HUES64 (cell line): ENCODE measurements around the gene VWA3B.

ENCODE experiments used
- H3K27ac ChIP-seq: 2 replicates; pipeline ENCODE4 v1.7.0; 2013; ENCODE audit warnings: low read depth, low read length, inconsistent platforms
- H3K27me3 ChIP-seq: 2 replicates; pipeline ENCODE4 v1.6.1; 2013; ENCODE audit warnings: mild to moderate bottlenecking, low read length; ENCODE audit not compliant: insufficient read depth
- H3K36me3 ChIP-seq: 2 replicates; pipeline ENCODE4 v1.6.1; 2013; ENCODE audit warnings: mild to moderate bottlenecking, low read length; ENCODE audit not compliant: insufficient read depth
- H3K4me1 ChIP-seq: 2 replicates; pipeline ENCODE4 v1.6.1; 2013; ENCODE audit warnings: mild to moderate bottlenecking, low read length, moderate library complexity; ENCODE audit not compliant: insufficient read depth
- H3K4me3 ChIP-seq: 2 replicates; pipeline ENCODE4 v1.5.1; 2013; ENCODE audit warnings: mild to moderate bottlenecking, low read length, moderate library complexity
- H3K9ac ChIP-seq: 2 replicates; pipeline ENCODE4 v1.6.1; 2013; ENCODE audit warnings: mild to moderate bottlenecking, low read depth, low read length
- H3K9me3 ChIP-seq: 2 replicates; pipeline ENCODE4 v1.6.1; 2013; ENCODE audit warnings: low read depth, low read length; ENCODE audit not compliant: insufficient read depth
- WGBS: fragments of 150-250, 120-280 bp; methylation state at CpG from one replicate; pipeline ENCODE4 v1.1.7; 2013; ENCODE audit warnings: missing lambda C conversion rate; 5-methylcytosine and 5-hydroxymethylcytosine counted together

The VWA3B gene

DNA sequence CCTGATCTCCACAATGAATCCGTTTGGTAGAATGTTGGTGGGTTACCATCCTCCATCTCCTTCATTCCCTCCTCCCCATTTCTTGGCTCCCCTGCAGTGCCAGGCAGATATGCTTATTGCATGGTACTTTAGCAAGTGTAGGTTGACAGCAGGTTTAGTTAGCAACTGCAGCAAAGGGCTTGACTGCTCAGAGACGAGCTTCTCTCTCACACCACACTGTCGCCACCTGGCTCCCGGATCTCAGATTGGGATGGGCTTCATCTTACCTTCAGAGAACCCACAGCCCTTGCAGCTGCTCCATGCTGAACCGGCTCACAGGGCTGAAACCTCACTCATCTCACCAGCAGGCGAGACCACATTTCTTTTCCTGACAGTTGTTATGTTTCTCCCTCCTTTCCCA lies 88.8 kb downstream of the VWA3B start:
- Histone ChIP-seq H3K9me3 (no peaks in the 10 kb centered on the region), H3K27me3 (no peaks in the 10 kb centered on the region), H3K9ac (no peak overlapping the region), H3K36me3 (no peaks in the 10 kb centered on the region), H3K27ac (no peak overlapping the region), H3K4me3 (no peak overlapping the region), H3K4me1 (peaks cover 13% of the 10 kb centered on the region)
- WGBS: 48% methylated on average over 6 of the region's 6 CpGs

DNA sequence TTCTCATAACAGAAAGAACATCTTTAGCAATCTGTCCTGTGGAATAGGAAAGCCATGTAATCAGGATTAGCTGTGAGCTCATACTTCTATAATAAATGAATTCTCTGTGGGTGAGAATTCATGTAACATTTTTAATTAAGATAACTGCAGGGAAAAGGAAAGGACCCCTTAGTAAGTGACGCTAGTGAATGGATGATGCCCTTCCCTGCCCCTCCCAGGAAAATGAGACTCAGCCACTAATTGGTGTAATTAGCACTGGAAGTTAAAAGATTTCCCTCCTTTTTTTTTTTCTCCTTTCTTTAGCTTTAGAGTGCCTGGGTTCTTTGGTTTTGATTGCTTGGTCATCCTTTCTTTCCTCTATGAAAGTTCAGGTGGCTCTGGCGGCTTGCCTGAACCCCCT lies 90.3 kb downstream of the VWA3B start:
- 48% methylated on average over 2 of the region's 2 CpGs for WGBS
- H3K27ac ChIP-seq: no peak overlapping the region
- H3K36me3 ChIP-seq: no peaks in the 10 kb centered on the region
- H3K9ac ChIP-seq: no peak overlapping the region
- no peaks in the 10 kb centered on the region for H3K27me3 ChIP-seq
- H3K4me3 ChIP-seq: no peak overlapping the region
- H3K9me3 ChIP-seq: no peaks in the 10 kb centered on the region
- H3K4me1 ChIP-seq: peaks cover 13% of the 10 kb centered on the region

GRCh38 chr2:98177986-98178385 lies 91.0 kb downstream of the VWA3B start:
- Histone ChIP-seq H3K9ac (no peak overlapping the region), H3K9me3 (no peaks in the 10 kb centered on the region), H3K27ac (no peak overlapping the region), H3K4me3 (no peak overlapping the region), H3K36me3 (no peaks in the 10 kb centered on the region), H3K4me1 (peaks cover 13% of the 10 kb centered on the region), H3K27me3 (no peaks in the 10 kb centered on the region)
- 72% methylated on average over 6 of the region's 6 CpGs for WGBS

DNA sequence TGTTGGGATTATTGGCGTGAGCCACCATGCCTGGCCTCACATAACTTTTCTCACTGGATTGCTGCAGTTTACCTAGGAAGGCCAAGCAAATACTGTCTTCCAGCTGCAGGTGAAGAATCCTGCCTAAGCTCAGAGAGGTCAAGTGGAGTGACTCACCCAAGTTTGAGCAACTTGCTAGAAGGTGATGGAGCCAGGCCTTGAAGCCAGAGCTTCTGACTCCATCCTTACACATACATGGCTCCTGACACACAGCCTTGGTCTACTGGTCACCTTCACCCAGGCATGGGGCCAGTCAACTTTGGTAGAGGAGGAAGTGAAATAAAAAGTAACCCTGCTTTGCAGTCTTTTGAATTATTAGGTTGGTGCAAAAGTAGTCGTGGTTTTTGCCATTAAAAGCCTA lies 93.5 kb downstream of the VWA3B start:
- Histone ChIP-seq H3K36me3 (no peaks in the 10 kb centered on the region), H3K9me3 (no peaks in the 10 kb centered on the region), H3K27ac (no peak overlapping the region), H3K4me3 (no peak overlapping the region), H3K9ac (no peak overlapping the region), H3K27me3 (no peaks in the 10 kb centered on the region), H3K4me1 (peaks cover 13% of the 10 kb centered on the region)
- 93% methylated on average over 2 of the region's 2 CpGs for WGBS

DNA sequence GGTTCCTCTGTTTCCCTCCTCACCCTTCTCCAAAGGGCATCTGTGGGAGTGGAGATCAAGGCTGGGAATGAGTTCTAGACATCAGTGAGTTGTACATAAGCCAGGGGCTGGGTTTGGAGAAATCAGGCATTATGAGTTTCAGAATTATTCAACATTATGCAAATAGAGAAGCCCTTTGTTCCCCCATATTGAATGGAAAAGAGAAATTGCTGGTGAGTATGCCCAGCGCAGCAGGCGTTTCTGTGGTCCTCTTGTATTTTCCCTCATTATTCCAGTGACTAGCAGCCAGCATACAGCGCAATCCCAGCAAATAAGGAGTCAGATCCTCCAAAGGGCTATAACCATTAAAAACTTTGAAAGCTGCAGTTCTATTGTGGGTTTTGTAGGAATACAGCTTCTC lies 94.4 kb downstream of the VWA3B start:
- Histone ChIP-seq H3K27ac (no peak overlapping the region), H3K4me3 (no peak overlapping the region), H3K27me3 (no peaks in the 10 kb centered on the region), H3K4me1 (peaks cover 13% of the 10 kb centered on the region), H3K36me3 (no peaks in the 10 kb centered on the region), H3K9me3 (no peaks in the 10 kb centered on the region), H3K9ac (no peak overlapping the region)
- 92% methylated on average over 3 of the region's 3 CpGs for WGBS

DNA sequence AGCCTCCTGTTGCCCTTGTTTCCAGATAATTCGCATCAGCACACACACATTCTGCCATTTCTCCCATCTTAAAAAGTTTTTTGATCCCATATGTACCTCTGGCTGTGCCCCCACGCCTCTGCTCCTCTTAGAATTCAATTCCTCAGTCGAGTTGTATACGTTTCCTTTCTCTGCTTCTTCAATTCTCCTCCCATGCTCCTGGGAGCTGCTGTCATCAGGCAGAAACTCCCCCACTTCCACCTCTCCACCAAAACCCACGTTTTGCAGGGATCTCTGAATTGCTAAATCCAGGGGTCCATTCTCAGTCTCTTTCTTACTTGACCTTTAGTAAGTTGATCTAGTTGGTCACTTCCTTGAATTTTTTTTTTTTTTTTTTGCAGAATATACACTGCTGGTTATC lies 98.8 kb downstream of the VWA3B start:
- Histone ChIP-seq H3K4me3 (no peak overlapping the region), H3K9ac (no peak overlapping the region), H3K4me1 (no peaks in the 10 kb centered on the region), H3K36me3 (no peaks in the 10 kb centered on the region), H3K9me3 (no peaks in the 10 kb centered on the region), H3K27me3 (no peaks in the 10 kb centered on the region), H3K27ac (no peak overlapping the region)
- WGBS: 82% methylated on average over 5 of the region's 5 CpGs

- H3K9ac ChIP-seq: no peak overlapping the region
- 92% methylated on average over 9 of the region's 9 CpGs for WGBS
- H3K4me3 ChIP-seq: no peak overlapping the region
- H3K9me3 ChIP-seq: no peaks in the 10 kb centered on the region
- H3K27ac ChIP-seq: no peak overlapping the region
- H3K27me3 ChIP-seq: no peaks in the 10 kb centered on the region
- no peaks in the 10 kb centered on the region for H3K4me1 ChIP-seq
- H3K36me3 ChIP-seq: no peaks in the 10 kb centered on the region
Measured at GRCh38 chr2:98187194-98187593, 100.2 kb downstream of the VWA3B start.

DNA sequence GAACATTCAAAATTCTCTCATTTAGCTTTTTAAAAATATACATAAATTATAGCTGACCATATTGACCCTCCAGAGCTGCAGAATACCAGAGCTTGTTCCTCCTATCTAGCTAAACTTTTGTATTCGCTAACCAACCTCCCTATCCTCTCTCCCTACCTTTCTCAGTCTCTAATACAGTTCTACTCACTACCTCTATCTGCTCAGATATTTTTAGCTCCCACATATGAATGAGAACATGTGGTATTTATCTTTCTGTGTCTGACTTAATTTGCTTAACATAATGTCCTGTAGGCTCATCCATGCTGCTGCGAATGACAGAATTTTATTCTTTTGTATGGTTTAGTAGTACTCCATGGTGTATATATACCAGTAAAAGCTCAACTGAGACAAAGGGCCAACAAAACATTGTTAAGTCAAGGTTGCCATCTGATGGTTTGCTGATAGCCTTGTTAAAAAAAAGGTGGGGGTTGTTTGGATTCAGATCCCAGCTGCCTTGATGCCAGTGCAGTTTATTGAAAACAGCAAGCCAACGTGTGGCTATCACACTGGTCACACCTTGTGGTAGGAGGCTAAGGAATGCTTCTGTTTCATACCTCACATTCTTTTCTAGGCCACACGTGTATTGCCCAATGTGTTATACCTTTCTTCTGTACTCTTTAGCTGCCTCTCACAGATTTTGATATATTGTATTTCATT lies 101.5 kb downstream of the VWA3B start:
- H3K4me3 ChIP-seq: no peak overlapping the region
- H3K27ac ChIP-seq: no peak overlapping the region
- no peaks in the 10 kb centered on the region for H3K9me3 ChIP-seq
- 88% methylated on average over 4 of the region's 4 CpGs for WGBS
- no peaks in the 10 kb centered on the region for H3K36me3 ChIP-seq
- no peaks in the 10 kb centered on the region for H3K4me1 ChIP-seq
- H3K27me3 ChIP-seq: no peaks in the 10 kb centered on the region
- no peak overlapping the region for H3K9ac ChIP-seq

- Histone ChIP-seq H3K4me1 (no peaks in the 10 kb centered on the region), H3K9me3 (no peaks in the 10 kb centered on the region), H3K27ac (no peak overlapping the region), H3K36me3 (no peaks in the 10 kb centered on the region), H3K4me3 (no peak overlapping the region), H3K9ac (no peak overlapping the region), H3K27me3 (no peaks in the 10 kb centered on the region)
- 86% methylated on average over 5 of the region's 5 CpGs for WGBS
Measured at GRCh38 chr2:98191883-98192282, 104.9 kb downstream of the VWA3B start.

- Histone ChIP-seq H3K27ac (no peak overlapping the region), H3K36me3 (no peaks in the 10 kb centered on the region), H3K4me3 (no peak overlapping the region), H3K4me1 (no peaks in the 10 kb centered on the region), H3K27me3 (no peaks in the 10 kb centered on the region), H3K9ac (no peak overlapping the region), H3K9me3 (no peaks in the 10 kb centered on the region)
- 95% methylated on average over 1 of the region's 1 CpG for WGBS
Measured at GRCh38 chr2:98201576-98201975, 114.6 kb downstream of the VWA3B start.

DNA sequence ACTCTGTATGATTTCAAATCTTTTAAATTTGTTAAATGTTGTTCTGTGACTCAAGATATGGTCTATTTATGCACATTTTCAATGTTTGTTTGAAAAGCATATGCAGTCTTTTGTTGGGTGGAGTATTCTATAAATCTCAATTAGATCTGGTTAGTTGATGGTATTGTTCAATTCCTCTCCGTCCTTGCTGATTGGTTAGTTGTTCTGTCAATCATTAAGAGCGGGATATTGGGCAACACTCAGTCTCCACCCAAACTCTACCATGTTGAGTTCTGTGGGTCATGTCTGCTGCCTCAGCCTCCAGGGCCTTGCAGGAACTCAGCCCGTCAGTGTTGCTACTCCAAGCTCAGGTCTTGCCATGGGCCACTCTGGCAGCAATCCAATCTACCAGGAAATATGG lies 118.9 kb downstream of the VWA3B start:
- Histone ChIP-seq H3K27ac (no peak overlapping the region), H3K9me3 (no peaks in the 10 kb centered on the region), H3K9ac (no peak overlapping the region), H3K4me1 (no peaks in the 10 kb centered on the region), H3K4me3 (no peak overlapping the region), H3K36me3 (no peaks in the 10 kb centered on the region), H3K27me3 (no peaks in the 10 kb centered on the region)
- 95% methylated on average over 3 of the region's 3 CpGs for WGBS
